ENCODE measurements around the gene FAR1. TPM values are rescaled to one million over a fixed set of nuclear protein-coding genes. Genes with fewer than 3 reads are reported as not detected.

Gene FAR1
- total and polyA plus RNA-seq, 12 donors, result 13.7 to 51.0 (median 37.9) TPM

DNA sequence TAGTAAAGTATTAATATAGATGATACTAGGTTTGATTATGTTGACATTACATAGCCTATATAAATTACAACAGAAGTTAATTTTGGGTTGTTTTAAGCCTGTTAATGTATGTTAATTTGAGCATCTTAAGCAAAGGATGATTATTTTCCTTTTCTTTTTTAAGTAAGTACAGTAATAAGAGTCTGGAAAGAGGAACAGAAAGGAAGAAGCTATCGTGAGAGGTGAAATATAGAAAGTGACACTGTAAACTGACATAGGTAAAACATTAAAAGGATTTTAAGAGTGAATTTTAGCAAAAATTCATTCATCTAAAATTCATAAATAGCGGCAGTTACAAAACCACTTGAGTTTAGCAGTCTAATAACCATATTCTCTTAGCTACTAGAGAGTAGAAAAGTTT lies 45.5 kb downstream of the FAR1 start:
- no peak overlapping the region for H3K27ac ChIP-seq
- H3K36me3 ChIP-seq (replicated peaks in 1 of 2), result peaks cover 0 to 24% of the 10 kb centered on the region in 2 donors
- 87 to 94% (median 90%) methylated on average over 2 of the region's 2 CpGs for WGBS, 4 donors
- no peak overlapping the region for H3K4me3 ChIP-seq
- H3K4me1 ChIP-seq (replicated peaks in 1 of 2), result peaks cover 0 to 7% of the 10 kb centered on the region in 2 donors
- H3K27me3 ChIP-seq, result no peaks in the 10 kb centered on the region
- DNase-seq, result no peak
- TF ChIP-seq POLR2A (IDR thresholded peaks at IDR 0.05), result no peak
- TF ChIP-seq, protein P1, sequence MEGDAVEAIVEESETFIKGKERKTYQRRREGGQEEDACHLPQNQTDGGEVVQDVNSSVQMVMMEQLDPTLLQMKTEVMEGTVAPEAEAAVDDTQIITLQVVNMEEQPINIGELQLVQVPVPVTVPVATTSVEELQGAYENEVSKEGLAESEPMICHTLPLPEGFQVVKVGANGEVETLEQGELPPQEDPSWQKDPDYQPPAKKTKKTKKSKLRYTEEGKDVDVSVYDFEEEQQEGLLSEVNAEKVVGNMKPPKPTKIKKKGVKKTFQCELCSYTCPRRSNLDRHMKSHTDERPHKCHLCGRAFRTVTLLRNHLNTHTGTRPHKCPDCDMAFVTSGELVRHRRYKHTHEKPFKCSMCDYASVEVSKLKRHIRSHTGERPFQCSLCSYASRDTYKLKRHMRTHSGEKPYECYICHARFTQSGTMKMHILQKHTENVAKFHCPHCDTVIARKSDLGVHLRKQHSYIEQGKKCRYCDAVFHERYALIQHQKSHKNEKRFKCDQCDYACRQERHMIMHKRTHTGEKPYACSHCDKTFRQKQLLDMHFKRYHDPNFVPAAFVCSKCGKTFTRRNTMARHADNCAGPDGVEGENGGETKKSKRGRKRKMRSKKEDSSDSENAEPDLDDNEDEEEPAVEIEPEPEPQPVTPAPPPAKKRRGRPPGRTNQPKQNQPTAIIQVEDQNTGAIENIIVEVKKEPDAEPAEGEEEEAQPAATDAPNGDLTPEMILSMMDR (IDR thresholded peaks at IDR 0.05), result no peak
- intact Hi-C loops (cut with DNase I), result no loop called here
- no peaks in the 10 kb centered on the region for H3K9me3 ChIP-seq (replicated peaks in 1 of 3)

DNA sequence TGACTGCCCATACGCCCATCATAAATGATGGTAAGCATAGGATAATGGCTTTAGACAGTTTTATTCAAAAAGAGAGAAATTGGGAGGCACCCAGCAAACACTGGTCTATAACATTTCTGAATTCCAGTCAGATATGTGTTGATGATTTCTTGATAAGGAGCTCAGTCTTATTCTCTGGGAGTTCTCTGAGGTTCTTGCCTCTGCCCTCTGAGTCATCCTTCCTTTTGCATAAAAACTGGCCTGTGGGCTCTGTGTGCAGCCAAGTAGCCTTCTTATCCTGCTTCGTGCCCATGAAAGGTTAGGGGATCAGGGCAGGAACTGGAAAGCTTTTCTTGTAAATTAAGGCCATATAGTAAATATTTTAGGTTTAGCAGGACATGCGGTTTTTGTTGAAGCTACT lies 48.9 kb downstream of the FAR1 start:
- Histone ChIP-seq H3K27ac (no peak overlapping the region), H3K27me3 (no peaks in the 10 kb centered on the region), H3K36me3 (replicated peaks in 1 of 2) (peaks cover 0 to 28% of the 10 kb centered on the region in 2 donors), H3K4me1 (replicated peaks in 1 of 2) (peaks cover 0 to 7% of the 10 kb centered on the region in 2 donors), H3K4me3 (no peak overlapping the region), H3K9me3 (replicated peaks in 1 of 3) (no peaks in the 10 kb centered on the region)
- DNase-seq, result peak in 4 of 7 donors; percentile 24 to 30 (median 28)
- TF ChIP-seq POLR2A (IDR thresholded peaks at IDR 0.05), result no peak
- TF ChIP-seq, protein P1 (IDR thresholded peaks at IDR 0.05), result no peak
- 64 to 71% (median 69%) methylated on average over 3 of the region's 3 CpGs for WGBS, 4 donors
- intact Hi-C loops (cut with DNase I), result no loop called here

DNA sequence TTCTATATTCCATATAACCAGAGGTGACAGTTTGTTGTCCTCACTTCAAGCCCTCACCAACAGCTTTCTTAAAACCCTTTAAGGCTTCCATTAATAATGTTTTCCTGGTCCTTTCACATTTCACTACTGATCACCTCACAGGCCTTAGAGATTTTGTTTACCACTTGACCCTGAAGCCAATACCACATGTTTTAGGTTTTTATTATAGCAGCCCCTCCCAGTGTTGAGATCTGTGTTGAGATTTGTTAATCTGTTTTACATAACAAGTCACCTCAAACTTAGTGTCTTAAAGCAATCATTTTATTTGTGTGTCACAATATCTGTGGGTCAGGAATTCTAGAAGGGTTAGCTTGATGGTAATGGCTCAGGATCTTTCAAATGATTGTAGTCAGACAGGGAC lies 49.9 kb downstream of the FAR1 start:
- Histone ChIP-seq H3K27ac (no peak overlapping the region), H3K36me3 (replicated peaks in 1 of 2) (peaks cover 0 to 36% of the 10 kb centered on the region in 2 donors), H3K9me3 (replicated peaks in 1 of 3) (no peaks in the 10 kb centered on the region), H3K4me1 (replicated peaks in 1 of 2) (peaks cover 0 to 7% of the 10 kb centered on the region in 2 donors), H3K4me3 (no peak overlapping the region), H3K27me3 (no peaks in the 10 kb centered on the region)
- TF ChIP-seq POLR2A (IDR thresholded peaks at IDR 0.05), result no peak
- TF ChIP-seq, protein P1 (IDR thresholded peaks at IDR 0.05), result no peak
- no peak for DNase-seq
- intact Hi-C loops (cut with DNase I), result no loop called here

DNA sequence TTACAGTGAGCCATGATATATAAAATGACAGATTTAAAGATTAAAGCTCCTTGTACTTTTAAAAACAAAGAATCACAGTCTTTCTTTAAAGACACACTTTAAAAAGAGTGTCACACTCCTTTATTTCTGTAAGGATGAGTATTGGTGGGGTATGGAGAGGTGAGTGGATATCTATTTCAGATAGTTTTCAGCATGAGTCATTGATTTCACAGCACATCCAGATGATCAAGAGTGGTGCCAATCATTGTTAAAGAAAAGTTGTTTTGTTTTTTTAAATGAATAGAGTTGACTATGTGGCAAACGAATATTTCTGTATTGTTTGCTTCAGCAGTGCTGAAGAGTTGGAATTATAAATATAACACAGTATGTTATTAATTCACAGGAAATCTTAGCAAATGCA lies 52.5 kb downstream of the FAR1 start:
- intact Hi-C loops (cut with DNase I), result no loop called here
- TF ChIP-seq, protein P1 (IDR thresholded peaks at IDR 0.05), result no peak
- no peak for TF ChIP-seq POLR2A (IDR thresholded peaks at IDR 0.05)
- no peak overlapping the region for H3K27ac ChIP-seq
- no peaks in the 10 kb centered on the region for H3K9me3 ChIP-seq (replicated peaks in 1 of 3)
- WGBS, 4 donors, result 62 to 71% (median 69%) methylated on average over 1 of the region's 1 CpG
- no peak overlapping the region for H3K4me3 ChIP-seq
- H3K4me1 ChIP-seq (replicated peaks in 1 of 2), result peaks cover 0 to 7% of the 10 kb centered on the region in 2 donors
- H3K36me3 ChIP-seq (replicated peaks in 1 of 2), result peaks cover 0 to 15% of the 10 kb centered on the region in 2 donors
- DNase-seq, result no peak
- H3K27me3 ChIP-seq, result no peaks in the 10 kb centered on the region

All from adrenal gland (tissue), 12 donors.